HG03521 (cell line): ENCODE results near the gene ST3GAL3.

Experiments
- ATAC-seq: cut with Tn5 transposase; IDR thresholded peaks from one replicate; pipeline ENCODE4 v1.9.1; 2021; ENCODE audit warnings: mild to moderate bottlenecking, moderate library complexity; ENCODE audit not compliant: unreplicated experiment

ST3GAL3 gene

GRCh38 chr1:43934101-43934985, 227.0 kb downstream of the ST3GAL3 start:
- no peak for ATAC-seq

- no peak for ATAC-seq
Observed at GRCh38 chr1:43934986-43935324, 227.6 kb downstream of the ST3GAL3 start.

DNA sequence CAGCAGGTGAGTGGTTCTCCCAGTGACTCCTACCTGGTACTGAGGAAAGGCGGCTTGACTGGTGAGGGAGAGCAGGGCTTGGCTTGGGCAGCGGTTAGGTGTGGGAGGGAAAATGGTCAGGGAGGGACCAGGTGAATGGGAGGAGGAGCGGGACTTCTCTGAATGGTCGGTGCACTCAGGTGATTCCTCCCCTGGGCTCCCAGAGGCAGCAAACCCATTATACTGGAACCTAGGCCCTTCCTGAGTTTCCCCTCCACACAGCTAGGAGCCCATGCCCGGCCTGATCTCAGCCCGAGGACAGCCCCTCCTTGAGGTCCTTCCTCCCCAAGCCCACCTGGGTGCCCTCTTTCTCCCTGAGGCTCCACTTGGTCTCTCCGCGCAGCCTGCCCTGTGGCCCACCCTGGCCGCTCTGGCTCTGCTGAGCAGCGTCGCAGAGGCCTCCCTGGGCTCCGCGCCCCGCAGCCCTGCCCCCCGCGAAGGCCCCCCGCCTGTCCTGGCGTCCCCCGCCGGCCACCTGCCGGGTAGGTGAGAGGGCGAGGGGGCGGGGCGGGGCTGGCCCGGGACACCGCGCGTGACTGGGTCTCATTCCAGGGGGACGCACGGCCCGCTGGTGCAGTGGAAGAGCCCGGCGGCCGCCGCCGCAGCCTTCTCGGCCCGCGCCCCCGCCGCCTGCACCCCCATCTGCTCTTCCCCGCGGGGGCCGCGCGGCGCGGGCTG, 228.5 kb downstream of the ST3GAL3 start:
- ATAC-seq, result no peak

GRCh38 chr1:43936431-43937151, 229.3 kb downstream of the ST3GAL3 start:
- no peak for ATAC-seq

- no peak for ATAC-seq
Observed at GRCh38 chr1:43937179-43937865, 230.0 kb downstream of the ST3GAL3 start.

DNA sequence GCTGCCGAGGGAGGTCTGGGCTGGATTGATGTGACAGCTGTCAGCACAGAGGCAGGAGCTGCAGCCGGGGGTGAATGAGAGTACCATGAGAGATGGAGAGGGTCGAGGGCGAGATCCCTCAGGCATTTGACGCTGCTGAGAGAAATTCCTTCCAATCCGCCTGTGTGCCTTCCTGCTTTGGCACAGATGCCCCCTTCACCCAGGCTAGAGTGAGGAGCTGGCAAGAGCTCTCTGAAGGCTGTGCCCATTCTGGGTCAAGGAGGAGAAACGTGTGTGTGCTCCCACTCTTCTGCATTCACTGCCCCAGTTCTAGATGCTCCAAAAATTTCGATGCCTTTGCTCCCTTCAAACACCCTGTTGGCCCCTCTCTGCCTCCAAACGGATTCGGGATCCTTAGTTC, 231.0 kb downstream of the ST3GAL3 start:
- no peak for ATAC-seq

DNA sequence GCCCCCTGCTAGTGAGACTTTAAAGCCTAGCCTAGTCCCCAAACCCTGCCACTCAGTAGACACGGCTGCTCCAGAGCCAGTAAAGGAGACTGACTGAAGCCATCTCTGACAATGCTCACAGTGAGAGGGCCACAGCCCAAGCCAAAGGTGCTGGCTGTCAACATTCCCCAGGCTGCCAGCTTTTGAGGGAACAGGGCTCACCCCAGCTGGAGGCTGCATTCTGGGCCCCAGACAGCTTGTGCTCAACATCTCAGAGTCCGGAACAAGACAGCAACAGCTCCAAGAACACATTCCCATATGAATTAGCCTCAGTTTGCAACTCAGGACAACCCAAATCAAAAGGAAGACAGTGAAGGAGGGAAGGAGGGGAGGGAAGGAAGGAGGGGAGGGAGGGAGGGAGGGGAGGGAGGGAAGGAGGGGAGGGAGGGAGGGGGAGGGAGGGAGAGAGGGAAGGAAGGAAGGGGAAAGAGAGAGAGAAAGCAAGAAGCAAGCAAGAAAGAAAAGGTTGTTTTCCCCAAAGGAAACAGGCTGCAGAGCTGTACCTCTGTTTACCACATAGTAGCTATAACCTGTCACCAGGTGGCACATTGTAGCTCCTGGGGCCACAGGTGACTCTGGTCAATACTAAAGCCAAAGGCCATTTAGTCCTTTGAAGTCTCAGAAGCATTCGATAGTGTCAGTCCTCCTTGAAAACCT, 231.7 kb downstream of the ST3GAL3 start:
- ATAC-seq, result no peak

DNA sequence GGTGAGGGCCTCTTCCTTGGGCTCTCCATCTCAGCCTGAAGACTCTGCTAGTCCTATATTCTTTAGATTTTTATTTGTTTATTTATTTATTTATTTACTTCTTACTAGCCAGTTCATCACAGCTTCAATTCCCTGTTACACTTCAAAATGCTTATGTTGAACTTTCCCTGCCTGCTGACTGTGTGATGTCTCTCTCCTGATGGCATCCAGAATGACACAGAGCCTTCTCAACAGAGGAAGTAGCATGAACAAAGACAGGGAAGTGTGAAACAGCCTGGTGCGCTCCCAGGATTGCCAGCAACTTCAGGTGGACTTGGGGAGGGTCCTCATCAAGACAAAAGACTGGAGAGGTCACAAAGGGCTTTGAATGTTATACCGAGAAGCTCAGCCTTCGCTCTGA, 235.1 kb downstream of the ST3GAL3 start:
- no peak for ATAC-seq

DNA sequence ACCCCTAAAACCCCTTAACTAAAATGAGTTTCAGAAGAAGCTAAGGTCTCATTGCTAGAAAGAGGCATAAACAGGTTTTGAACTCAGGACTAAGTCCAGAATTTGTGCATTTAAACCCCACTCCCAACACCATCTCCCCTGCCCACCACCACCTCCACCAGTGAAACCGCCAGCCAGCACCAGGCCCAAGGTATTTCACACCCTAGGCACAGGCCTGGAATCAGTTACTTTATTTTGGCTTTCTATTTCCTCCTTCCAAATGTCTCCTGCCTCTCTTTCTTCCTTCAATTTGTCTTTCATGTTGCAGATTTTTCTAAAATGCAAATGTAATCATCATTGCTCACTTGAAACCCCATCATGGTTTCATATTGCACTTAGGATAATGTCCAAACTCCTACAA, 237.5 kb downstream of the ST3GAL3 start:
- ATAC-seq, result no peak

- no peak for ATAC-seq
Observed at GRCh38 chr1:43945674-43946235, 238.4 kb downstream of the ST3GAL3 start.

- peak; percentile 89 for ATAC-seq
Observed at GRCh38 chr1:43946236-43947060, 239.1 kb downstream of the ST3GAL3 start, which contains the start of gene IPO13. Gene IPO13 (plus strand): TSS chr1:43946950. CDS start chr1:43947601, 651 bp downstream.

GRCh38 chr1:43947061-43947873, 239.9 kb downstream of the ST3GAL3 start:
- no peak for ATAC-seq

GRCh38 chr1:43947874-43948437, 240.6 kb downstream of the ST3GAL3 start:
- no peak for ATAC-seq

GRCh38 chr1:43949678-43950077, 242.3 kb downstream of the ST3GAL3 start:
- ATAC-seq, result no peak

DNA sequence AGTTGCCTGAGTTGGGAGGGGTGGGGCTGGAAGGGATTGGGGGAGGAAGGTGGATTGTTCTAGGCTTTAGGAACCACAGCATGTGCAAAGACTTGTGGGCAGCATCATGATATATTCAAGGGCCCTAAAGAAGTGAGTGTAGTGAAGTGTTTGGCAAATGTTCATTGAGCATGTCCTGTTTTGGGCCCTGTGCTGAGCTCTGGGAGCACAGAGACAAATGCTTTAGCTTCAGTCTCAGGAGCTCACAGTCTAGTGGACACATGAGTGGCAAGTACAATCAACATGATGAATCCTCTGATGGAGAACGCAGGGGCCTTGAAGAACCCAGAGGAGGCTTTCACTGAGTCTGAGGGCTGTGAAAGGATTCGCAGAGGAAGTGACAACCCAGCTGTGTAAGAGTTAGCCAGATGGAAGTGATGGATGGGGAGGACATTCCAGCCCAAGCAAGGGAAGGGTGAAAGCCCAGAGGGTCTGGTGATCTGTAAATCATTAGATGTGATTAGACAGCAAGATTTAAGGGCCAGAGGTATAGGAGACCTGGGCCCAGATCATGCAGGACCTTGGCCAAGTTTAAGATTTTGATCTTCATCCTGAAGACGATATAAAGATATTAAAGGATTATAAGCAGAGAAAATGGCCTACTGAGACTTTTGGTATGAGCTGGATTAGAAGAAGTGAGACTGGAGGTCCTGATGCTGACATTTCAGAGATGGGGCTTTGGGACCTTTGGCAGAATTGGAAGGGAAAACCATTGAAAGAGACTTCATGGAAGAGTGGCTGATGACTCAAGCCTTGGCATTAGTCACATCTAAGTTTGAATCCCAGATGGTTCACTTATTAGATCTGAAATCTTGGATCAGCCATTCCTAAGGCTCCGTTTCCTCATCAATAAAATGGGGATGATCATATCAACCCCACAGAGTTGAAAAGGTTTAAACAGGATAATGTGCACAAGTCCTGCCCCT, 244.0 kb downstream of the ST3GAL3 start:
- ATAC-seq, result no peak

- no peak for ATAC-seq
Observed at GRCh38 chr1:43952731-43953346, 245.5 kb downstream of the ST3GAL3 start.
